ENCODE results near the gene AFMID. TPM values are rescaled to one million over a fixed set of nuclear protein-coding genes. Genes with fewer than 3 reads are reported as not detected.

Gene AFMID
- total and polyA plus RNA-seq, 9 of the 15 experiments (the other 6 are each of a cell fraction or from before 2014, with no cell fraction given) = 62.1 to 188 (median 74.4) TPM

GRCh38 chr17:78186692-78187595 is at the start of gene AFMID, which contains the start of gene TK1 (continued):
- TF ChIP-seq CBFB (CRISPR knock-in tag; IDR thresholded peaks at IDR 0.05) (peak; percentile 66), MTA2 (IDR thresholded peaks at IDR 0.05; ENCODE audit: low read depth) (no peak), STAG1 (CRISPR knock-in tag; IDR thresholded peaks at IDR 0.05; ENCODE audit: borderline replicate concordance) (no peak), MEF2D (tag; conservative IDR thresholded peaks at IDR 0.05; ENCODE audit: low read depth) (no peak), SMARCE1 (IDR thresholded peaks at IDR 0.05) (peak; percentile 26; the same call in 1 of the 2 replicates), KDM4B (IDR thresholded peaks at IDR 0.05; ENCODE audit: borderline replicate concordance in 2 of 2, low read depth in 1 of 2) (no peak), OTX1 (CRISPR knock-in tag; IDR thresholded peaks at IDR 0.05) (peak; percentile 38; the same call in 1 of the 2 replicates), NBN (IDR thresholded peaks at IDR 0.05; ENCODE audit: low read depth) (0 out of 2 replicates have a peak, but pooled peaks have one; percentile 72), HEY1 (CRISPR knock-in tag; IDR thresholded peaks at IDR 0.05; ENCODE audit: borderline replicate concordance) (no peak), TBP (optimal IDR thresholded peaks at IDR 0.05; ENCODE audit: low read depth, low read length) (peak; percentile 95), YBX1 (IDR thresholded peaks at IDR 0.05) (no peak), ZNF282 (CRISPR knock-in tag; IDR thresholded peaks at IDR 0.05) (no peak), TCF15 (CRISPR knock-in tag; IDR thresholded peaks at IDR 0.05) (peak; percentile 31; the same call in 1 of the 2 replicates), SMARCA5 (IDR thresholded peaks at IDR 0.05) (no peak), DACH1 (IDR thresholded peaks at IDR 0.05; ENCODE audit: partially characterized antibody) (no peak), NUFIP1 (IDR thresholded peaks at IDR 0.05; ENCODE audit: partially characterized antibody) (no peak), NEUROD1 (IDR thresholded peaks at IDR 0.05; ENCODE audit: borderline replicate concordance, low read depth, low read length, partially characterized antibody) (peak; percentile 89), NR2F6 (CRISPR knock-in tag; IDR thresholded peaks at IDR 0.05) (no peak), PRMT5 (CRISPR knock-in tag; IDR thresholded peaks at IDR 0.05) (0 out of 2 replicates have a peak, but pooled peaks have one; percentile 30), ZNF444 (CRISPR knock-in tag; IDR thresholded peaks at IDR 0.05) (no peak), TAF9B (IDR thresholded peaks at IDR 0.05; ENCODE audit: partially characterized antibody) (peak; percentile 71)
- TF ChIP-seq, protein P1, sequence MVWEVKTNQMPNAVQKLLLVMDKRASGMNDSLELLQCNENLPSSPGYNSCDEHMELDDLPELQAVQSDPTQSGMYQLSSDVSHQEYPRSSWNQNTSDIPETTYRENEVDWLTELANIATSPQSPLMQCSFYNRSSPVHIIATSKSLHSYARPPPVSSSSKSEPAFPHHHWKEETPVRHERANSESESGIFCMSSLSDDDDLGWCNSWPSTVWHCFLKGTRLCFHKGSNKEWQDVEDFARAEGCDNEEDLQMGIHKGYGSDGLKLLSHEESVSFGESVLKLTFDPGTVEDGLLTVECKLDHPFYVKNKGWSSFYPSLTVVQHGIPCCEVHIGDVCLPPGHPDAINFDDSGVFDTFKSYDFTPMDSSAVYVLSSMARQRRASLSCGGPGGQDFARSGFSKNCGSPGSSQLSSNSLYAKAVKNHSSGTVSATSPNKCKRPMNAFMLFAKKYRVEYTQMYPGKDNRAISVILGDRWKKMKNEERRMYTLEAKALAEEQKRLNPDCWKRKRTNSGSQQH (CRISPR knock-in tag; IDR thresholded peaks at IDR 0.05) = 0 out of 2 replicates have a peak, but pooled peaks have one; percentile 52
- TF ChIP-seq, protein P2, sequence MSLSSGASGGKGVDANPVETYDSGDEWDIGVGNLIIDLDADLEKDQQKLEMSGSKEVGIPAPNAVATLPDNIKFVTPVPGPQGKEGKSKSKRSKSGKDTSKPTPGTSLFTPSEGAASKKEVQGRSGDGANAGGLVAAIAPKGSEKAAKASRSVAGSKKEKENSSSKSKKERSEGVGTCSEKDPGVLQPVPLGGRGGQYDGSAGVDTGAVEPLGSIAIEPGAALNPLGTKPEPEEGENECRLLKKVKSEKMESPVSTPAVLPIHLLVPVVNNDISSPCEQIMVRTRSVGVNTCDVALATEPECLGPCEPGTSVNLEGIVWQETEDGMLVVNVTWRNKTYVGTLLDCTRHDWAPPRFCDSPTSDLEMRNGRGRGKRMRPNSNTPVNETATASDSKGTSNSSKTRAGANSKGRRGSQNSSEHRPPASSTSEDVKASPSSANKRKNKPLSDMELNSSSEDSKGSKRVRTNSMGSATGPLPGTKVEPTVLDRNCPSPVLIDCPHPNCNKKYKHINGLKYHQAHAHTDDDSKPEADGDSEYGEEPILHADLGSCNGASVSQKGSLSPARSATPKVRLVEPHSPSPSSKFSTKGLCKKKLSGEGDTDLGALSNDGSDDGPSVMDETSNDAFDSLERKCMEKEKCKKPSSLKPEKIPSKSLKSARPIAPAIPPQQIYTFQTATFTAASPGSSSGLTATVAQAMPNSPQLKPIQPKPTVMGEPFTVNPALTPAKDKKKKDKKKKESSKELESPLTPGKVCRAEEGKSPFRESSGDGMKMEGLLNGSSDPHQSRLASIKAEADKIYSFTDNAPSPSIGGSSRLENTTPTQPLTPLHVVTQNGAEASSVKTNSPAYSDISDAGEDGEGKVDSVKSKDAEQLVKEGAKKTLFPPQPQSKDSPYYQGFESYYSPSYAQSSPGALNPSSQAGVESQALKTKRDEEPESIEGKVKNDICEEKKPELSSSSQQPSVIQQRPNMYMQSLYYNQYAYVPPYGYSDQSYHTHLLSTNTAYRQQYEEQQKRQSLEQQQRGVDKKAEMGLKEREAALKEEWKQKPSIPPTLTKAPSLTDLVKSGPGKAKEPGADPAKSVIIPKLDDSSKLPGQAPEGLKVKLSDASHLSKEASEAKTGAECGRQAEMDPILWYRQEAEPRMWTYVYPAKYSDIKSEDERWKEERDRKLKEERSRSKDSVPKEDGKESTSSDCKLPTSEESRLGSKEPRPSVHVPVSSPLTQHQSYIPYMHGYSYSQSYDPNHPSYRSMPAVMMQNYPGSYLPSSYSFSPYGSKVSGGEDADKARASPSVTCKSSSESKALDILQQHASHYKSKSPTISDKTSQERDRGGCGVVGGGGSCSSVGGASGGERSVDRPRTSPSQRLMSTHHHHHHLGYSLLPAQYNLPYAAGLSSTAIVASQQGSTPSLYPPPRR (CRISPR knock-in tag; IDR thresholded peaks at IDR 0.05; ENCODE audit: borderline replicate concordance) = no peak
